ENCODE data around the gene DCAF12.

DNA sequence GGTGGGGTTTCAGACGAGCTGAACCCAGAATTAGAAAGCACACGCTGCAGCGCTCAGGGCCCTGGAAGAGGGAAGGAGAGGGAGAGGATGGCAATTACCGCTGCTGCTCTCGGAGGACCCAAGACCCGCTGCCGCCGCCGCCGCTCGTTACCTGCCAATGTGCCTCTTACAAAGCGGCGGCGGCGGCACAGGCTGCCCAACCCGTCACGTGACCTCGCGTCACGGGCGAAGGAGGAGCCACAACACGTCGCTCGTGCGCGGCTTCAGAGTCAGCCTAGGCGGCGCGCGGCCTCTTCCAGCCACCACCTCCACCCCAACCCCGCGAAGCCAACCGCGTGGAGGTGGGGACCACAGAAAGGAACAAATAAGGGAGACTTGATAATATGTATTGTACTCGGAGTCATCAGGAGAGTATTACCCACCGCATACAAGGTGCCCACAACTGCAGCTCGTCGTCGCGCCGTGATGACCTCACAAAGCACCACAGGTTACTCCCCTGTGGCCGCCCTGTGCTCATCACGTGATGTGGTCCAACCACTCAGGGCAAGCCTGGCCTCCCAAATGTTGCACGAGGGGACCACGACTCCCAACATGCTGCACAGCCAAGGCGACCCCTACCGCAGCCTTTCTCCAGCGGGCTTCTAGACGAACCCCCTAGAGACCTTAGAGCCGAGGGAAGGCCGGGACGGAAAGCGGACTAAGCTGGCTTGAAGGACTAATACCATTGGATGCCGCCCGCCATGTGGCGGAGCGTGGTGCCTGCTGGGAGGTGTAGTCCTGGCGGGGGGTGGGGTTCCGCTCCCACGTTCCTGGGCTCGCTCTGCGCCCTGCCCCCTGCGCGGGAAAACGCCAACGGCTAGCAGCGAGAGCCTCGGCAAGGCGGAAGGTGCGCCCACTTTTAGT lies 77.5 kb downstream of the DCAF12 start, which contains the start of gene UBAP2:
- TF ChIP-seq, protein P1, sequence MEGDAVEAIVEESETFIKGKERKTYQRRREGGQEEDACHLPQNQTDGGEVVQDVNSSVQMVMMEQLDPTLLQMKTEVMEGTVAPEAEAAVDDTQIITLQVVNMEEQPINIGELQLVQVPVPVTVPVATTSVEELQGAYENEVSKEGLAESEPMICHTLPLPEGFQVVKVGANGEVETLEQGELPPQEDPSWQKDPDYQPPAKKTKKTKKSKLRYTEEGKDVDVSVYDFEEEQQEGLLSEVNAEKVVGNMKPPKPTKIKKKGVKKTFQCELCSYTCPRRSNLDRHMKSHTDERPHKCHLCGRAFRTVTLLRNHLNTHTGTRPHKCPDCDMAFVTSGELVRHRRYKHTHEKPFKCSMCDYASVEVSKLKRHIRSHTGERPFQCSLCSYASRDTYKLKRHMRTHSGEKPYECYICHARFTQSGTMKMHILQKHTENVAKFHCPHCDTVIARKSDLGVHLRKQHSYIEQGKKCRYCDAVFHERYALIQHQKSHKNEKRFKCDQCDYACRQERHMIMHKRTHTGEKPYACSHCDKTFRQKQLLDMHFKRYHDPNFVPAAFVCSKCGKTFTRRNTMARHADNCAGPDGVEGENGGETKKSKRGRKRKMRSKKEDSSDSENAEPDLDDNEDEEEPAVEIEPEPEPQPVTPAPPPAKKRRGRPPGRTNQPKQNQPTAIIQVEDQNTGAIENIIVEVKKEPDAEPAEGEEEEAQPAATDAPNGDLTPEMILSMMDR (CRISPR knock-in tag; IDR thresholded peaks at IDR 0.05) = peak; percentile 22; the same call in 1 of the 2 replicates
- TF ChIP-seq MAZ (IDR thresholded peaks at IDR 0.05; ENCODE audit: borderline replicate concordance, low read depth, low read length) = peak; percentile 65
- TF ChIP-seq MAZ (CRISPR knock-in tag; IDR thresholded peaks at IDR 0.05; ENCODE audit: low read depth) = no peak; the same call in 1 of the 2 replicates
- TF ChIP-seq, protein P2, sequence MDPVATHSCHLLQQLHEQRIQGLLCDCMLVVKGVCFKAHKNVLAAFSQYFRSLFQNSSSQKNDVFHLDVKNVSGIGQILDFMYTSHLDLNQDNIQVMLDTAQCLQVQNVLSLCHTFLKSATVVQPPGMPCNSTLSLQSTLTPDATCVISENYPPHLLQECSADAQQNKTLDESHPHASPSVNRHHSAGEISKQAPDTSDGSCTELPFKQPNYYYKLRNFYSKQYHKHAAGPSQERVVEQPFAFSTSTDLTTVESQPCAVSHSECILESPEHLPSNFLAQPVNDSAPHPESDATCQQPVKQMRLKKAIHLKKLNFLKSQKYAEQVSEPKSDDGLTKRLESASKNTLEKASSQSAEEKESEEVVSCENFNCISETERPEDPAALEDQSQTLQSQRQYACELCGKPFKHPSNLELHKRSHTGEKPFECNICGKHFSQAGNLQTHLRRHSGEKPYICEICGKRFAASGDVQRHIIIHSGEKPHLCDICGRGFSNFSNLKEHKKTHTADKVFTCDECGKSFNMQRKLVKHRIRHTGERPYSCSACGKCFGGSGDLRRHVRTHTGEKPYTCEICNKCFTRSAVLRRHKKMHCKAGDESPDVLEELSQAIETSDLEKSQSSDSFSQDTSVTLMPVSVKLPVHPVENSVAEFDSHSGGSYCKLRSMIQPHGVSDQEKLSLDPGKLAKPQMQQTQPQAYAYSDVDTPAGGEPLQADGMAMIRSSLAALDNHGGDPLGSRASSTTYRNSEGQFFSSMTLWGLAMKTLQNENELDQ (CRISPR knock-in tag; IDR thresholded peaks at IDR 0.05; ENCODE audit: borderline replicate concordance) = no peak
- TF ChIP-seq ZNF766 (CRISPR knock-in tag; IDR thresholded peaks at IDR 0.05; ENCODE audit: borderline replicate concordance) = peak; percentile 70; the same call in 1 of the 2 replicates
- TF ChIP-seq, protein P3, sequence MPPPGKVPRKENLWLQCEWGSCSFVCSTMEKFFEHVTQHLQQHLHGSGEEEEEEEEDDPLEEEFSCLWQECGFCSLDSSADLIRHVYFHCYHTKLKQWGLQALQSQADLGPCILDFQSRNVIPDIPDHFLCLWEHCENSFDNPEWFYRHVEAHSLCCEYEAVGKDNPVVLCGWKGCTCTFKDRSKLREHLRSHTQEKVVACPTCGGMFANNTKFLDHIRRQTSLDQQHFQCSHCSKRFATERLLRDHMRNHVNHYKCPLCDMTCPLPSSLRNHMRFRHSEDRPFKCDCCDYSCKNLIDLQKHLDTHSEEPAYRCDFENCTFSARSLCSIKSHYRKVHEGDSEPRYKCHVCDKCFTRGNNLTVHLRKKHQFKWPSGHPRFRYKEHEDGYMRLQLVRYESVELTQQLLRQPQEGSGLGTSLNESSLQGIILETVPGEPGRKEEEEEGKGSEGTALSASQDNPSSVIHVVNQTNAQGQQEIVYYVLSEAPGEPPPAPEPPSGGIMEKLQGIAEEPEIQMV (CRISPR knock-in tag; IDR thresholded peaks at IDR 0.05; ENCODE audit: low read depth) = peak; percentile 83; the same call in 1 of the 2 replicates
- TF ChIP-seq, protein P4, sequence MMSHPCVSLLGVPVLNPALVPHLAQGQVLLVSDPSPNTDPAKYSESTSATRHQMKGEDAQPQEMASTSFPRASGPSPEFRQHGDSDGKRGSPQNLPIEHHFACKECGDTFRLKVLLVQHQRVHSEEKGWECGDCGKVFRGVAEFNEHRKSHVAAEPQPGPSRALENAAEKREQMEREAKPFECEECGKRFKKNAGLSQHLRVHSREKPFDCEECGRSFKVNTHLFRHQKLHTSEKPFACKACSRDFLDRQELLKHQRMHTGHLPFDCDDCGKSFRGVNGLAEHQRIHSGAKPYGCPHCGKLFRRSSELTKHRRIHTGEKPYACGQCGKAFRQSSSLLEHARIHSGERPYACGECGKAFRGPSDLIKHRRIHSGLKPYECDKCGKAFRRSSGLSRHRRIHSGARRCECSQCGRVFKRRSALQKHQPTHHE (CRISPR knock-in tag; IDR thresholded peaks at IDR 0.05; ENCODE audit: borderline replicate concordance) = peak; percentile 77; the same call in 1 of the 2 replicates
- TF ChIP-seq, protein P5, sequence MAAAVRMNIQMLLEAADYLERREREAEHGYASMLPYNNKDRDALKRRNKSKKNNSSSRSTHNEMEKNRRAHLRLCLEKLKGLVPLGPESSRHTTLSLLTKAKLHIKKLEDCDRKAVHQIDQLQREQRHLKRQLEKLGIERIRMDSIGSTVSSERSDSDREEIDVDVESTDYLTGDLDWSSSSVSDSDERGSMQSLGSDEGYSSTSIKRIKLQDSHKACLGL (CRISPR knock-in tag; IDR thresholded peaks at IDR 0.05) = peak; percentile 94
- TF ChIP-seq ZNF616 (CRISPR knock-in tag; IDR thresholded peaks at IDR 0.05; ENCODE audit: low read depth) = peak; percentile 42
